NCI-H1436 (cell line): ENCODE measurements around the gene TNFRSF4.
"Not testable (repeated sequence)": the region's sequence is repeated elsewhere in the genome, so short reads cannot be mapped to it uniquely, and the experiment has no call there.

Experiments
- DNase-seq: peaks from one replicate; lab custom pipeline; 2025; lab: John Stamatoyannopoulos, UW

Gene TNFRSF4

GRCh38 chr1:1202831-1203560 is 11.0 kb downstream of the TNFRSF4 start:
- DNase-seq, result no peak

- no peak for DNase-seq
These were observed 12.8 kb downstream of the TNFRSF4 start for GRCh38 chr1:1200876-1201810.

GRCh38 chr1:1199961-1200875 is 13.7 kb downstream of the TNFRSF4 start:
- DNase-seq, result no peak

GRCh38 chr1:1199141-1199960 is 14.6 kb downstream of the TNFRSF4 start:
- no peak for DNase-seq

DNA sequence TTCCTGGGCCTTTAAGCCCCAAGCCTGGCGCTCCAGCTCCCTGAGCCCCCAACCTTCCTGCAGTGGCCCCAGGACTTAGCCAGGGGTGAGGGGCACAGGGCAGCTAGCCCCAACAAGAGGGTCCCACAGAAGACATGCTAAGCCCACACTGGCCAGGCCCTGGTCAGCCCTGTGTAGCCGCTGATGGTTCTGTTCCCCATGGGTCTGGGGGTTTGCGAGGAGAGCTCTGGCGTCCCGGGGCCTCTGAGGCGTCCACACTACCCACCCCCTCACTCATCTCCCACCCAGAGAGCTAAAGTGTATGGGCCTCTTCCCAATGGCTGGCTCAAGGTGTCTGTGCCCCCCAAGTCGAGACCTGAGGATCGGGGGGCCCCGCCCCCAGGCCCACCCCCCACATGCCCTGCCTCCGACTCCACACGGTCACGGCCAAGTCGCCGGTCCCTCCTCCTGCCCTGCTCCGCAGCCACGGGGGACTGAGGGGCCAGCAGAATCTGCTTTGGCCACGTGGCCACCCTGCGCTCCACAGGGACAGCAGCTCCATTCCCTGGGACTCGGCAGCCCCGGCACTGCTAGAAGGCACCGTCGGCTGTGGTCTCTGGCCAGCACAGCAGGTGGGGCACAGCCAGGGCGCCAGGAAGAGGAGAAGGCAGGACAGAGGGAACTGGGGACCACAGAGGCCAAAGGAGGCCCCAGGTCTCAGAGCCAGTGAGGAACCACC is 15.4 kb downstream of the TNFRSF4 start:
- no peak for DNase-seq

DNA sequence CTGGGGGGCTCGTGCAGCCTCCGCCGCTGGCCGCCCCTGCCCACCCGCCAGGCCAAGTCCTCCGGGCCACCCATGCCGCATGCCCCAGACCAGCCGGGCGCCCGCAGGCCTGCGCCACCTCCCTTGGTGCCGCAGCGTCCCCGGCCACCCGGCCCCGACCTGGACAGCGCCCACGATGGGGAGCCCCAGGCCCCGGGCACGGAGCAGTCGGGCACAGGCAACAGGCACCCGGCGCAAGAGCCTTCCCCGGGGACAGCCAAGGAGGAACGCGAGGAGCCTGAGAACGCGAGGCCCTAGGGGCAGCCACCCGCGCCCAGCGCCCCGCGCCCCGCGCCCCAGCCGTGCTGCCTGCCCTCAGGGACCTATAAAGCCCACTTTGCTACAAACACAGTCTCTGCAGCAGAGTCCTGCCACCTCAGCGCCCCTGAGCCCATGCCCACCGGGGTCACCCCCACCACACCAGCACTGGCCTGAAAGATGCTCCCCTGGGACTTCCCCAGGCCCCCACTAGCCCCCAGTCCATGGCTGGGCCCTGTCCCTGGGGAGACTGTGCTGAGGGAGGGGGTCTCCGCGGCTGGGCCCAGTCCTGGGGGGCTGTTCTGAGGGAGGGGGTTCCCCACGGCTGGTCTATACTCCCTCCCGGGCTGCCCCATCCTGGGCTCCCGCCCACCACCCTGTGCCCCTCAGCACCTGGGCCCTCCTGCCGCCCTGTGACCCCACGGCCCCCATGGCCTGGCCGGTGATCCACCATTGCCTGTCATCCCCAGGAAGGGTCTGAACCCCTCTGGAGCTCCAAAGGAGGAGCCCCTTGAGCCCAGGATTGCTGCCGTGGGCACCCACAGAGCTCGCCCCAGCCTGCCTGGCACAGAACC is 16.2 kb downstream of the TNFRSF4 start:
- DNase-seq, result no peak

- no peak for DNase-seq
These were observed 16.8 kb downstream of the TNFRSF4 start for GRCh38 chr1:1197188-1197500.

GRCh38 chr1:1196431-1197187 is 17.3 kb downstream of the TNFRSF4 start:
- no peak for DNase-seq

- not testable (repeated sequence) for DNase-seq
These were observed 18.2 kb downstream of the TNFRSF4 start for GRCh38 chr1:1195726-1196125.

DNA sequence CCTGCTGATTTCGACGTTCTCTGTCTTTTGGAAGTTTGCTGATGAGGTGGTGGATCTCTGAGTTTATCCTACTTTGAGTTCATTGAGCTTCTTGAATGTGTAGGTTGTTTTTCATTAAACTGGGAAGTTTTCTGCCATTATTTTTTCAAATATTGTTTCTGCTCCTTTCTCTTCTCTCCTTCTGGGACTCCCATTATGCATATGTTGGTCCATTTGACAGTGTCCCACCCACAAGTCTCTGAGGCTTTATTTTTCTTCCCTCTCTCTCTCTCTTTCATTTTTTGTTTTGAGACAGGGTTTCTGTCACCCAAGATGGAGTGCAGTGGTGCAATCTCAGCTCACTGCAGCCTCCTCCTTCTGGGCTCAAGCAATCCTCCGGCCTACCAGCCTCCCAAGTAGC is 19.2 kb downstream of the TNFRSF4 start:
- DNase-seq, result no peak

- no peak for DNase-seq
These were observed 22.2 kb downstream of the TNFRSF4 start for GRCh38 chr1:1191734-1192133.

GRCh38 chr1:1189111-1189510 is 24.8 kb downstream of the TNFRSF4 start:
- DNase-seq, result no peak

- DNase-seq, result no peak
These were observed 26.0 kb downstream of the TNFRSF4 start for GRCh38 chr1:1187938-1188337.

GRCh38 chr1:1185101-1185765 is 28.7 kb downstream of the TNFRSF4 start:
- DNase-seq, result no peak

- DNase-seq, result no peak
These were observed 29.8 kb downstream of the TNFRSF4 start for GRCh38 chr1:1183833-1184775.

- no peak for DNase-seq
These were observed 30.7 kb downstream of the TNFRSF4 start for GRCh38 chr1:1183221-1183747.
